HepG2 (cell line): Measurements from ENCODE around the gene RAB43. TPM values are rescaled to one million over a fixed set of nuclear protein-coding genes. Genes with fewer than 3 reads are reported as not detected.
A peak's percentile ranks its signal among the peaks of the same experiment; 100 is the strongest.

ENCODE experiments used
- AFF4 ChIP-seq: sonication (generic); formaldehyde crosslinking; IDR thresholded peaks from 2 replicates; pipeline ENCODE4 v1.4.0; 2020; ENCODE audit warnings: missing genetic modification reagents
- ETV5 ChIP-seq: IDR thresholded peaks from 2 replicates; pipeline ENCODE4 v1.6.1; 2018; ENCODE audit warnings: missing biosample characterization, missing genetic modification reagents, inconsistent platforms, borderline replicate concordance
- ETV6 ChIP-seq: sonication (generic); formaldehyde crosslinking; conservative IDR thresholded peaks from 2 replicates; pipeline ENCODE4 v1.4.0; 2020; ENCODE audit warnings: missing genetic modification reagents
- HMG20A ChIP-seq: IDR thresholded peaks from 2 replicates; pipeline ENCODE4 v1.6.1; 2016; ENCODE audit warnings: borderline replicate concordance
- HMG20B ChIP-seq: conservative IDR thresholded peaks from 2 replicates; pipeline ENCODE4 v1.6.1; 2016; ENCODE audit warnings: missing genetic modification reagents, missing compliant biosample characterization
- KIAA2018 ChIP-seq: sonication (generic); formaldehyde crosslinking; IDR thresholded peaks from 2 replicates; pipeline ENCODE4 v1.5.0; 2020; ENCODE audit warnings: mild to moderate bottlenecking, missing genetic modification reagents, borderline replicate concordance
- MED1 ChIP-seq: sonication (generic); formaldehyde crosslinking; IDR thresholded peaks from 2 replicates; pipeline ENCODE4 v1.4.0; 2020; ENCODE audit warnings: missing genetic modification reagents
- SOX6 ChIP-seq, 2 experiments: fragments of 450-650 bp in 1 of 2; sonication (generic) in 1 of 2; formaldehyde crosslinking in 1 of 2; IDR thresholded peaks; 2 replicates each; pipeline versions ENCODE4 v1.4.0 to v1.6.1; 2017 to 2020; ENCODE audit warnings: antibody characterized with exemption in 1 of 2, mild to moderate bottlenecking in 1 of 2, missing genetic modification reagents in 1 of 2
- TFDP2 ChIP-seq: sonication (generic); formaldehyde crosslinking; IDR thresholded peaks from 2 replicates; pipeline ENCODE4 v1.4.0; 2020; ENCODE audit warnings: missing genetic modification reagents
- ZNF281 ChIP-seq: sonication (generic); formaldehyde crosslinking; IDR thresholded peaks from 2 replicates; pipeline ENCODE4 v1.4.0; 2020; ENCODE audit warnings: missing genetic modification reagents, borderline replicate concordance
- ZNF598 ChIP-seq: sonication (generic); formaldehyde crosslinking; IDR thresholded peaks from 2 replicates; pipeline ENCODE4 v1.5.1; 2020; ENCODE audit warnings: mild to moderate bottlenecking, missing genetic modification reagents, borderline replicate concordance
- ZNF672 ChIP-seq: sonication (generic); formaldehyde crosslinking; IDR thresholded peaks from 2 replicates; pipeline ENCODE4 v1.8.1; 2022; ENCODE audit warnings: missing genetic modification reagents
- ZNF790 ChIP-seq: sonication (generic); formaldehyde crosslinking; IDR thresholded peaks from 2 replicates; pipeline ENCODE4 v1.8.0; 2022; ENCODE audit warnings: missing genetic modification reagents, mild to moderate bottlenecking, borderline replicate concordance
- polyA plus RNA-seq, 8 experiments: library from polyadenylated mRNA; depleted of rRNA in 3 of 8; stranded (reverse) in 7 of 8; unstranded in 1 of 8; fragments of >200 nt; fragmentation: Illumina TruSeq in 4 of 8; extraction: Trizol in 4 of 8; gene quantifications; 2 replicates each; pipeline versions ENCODE4 v1.2.1 to v1.2.3, GENCODE V29; 2011 to 2016; ENCODE audit warnings: low read depth in 4 of 8, missing spikeins in 1 of 8, mixed read lengths in 1 of 8; ENCODE audit not compliant: insufficient read depth in 1 of 8
- total RNA-seq, 5 experiments: library from RNA; depleted of rRNA; stranded (reverse); fragments of >200 nt; fragmentation: Illumina TruSeq; extraction: Trizol; gene quantifications; 2 replicates each; pipeline ENCODE4 v1.2.3, GENCODE V29; 2016; ENCODE audit warnings: low read depth in 1 of 5

RAB43 gene
- total and polyA plus RNA-seq, 2 of the 13 experiments (the other 11 are each of a cell fraction or from before 2014, with no cell fraction given), result 11.8 to 18.4 TPM

- peak; percentile 83; the same call in 1 of the 2 replicates for TF ChIP-seq ZNF281 (CRISPR knock-in tag)
- TF ChIP-seq ZNF790 (CRISPR knock-in tag), result no peak
- TF ChIP-seq ETV6 (CRISPR knock-in tag), result no peak
- TF ChIP-seq ZNF598 (CRISPR knock-in tag), result no peak
- peak; percentile 82 for TF ChIP-seq HMG20B (CRISPR knock-in tag)
- TF ChIP-seq TFDP2 (CRISPR knock-in tag), result 0 out of 2 replicates have a peak, but pooled peaks have one; percentile 11
- no peak for TF ChIP-seq KIAA2018
- no peak for TF ChIP-seq AFF4
- no peak for TF ChIP-seq ZNF672
- TF ChIP-seq HMG20A (CRISPR knock-in tag), result peak; percentile 35; the same call in 1 of the 2 replicates
- no peak for TF ChIP-seq SOX6 (IDR thresholded peaks at IDR 0.05)
- peak; percentile 74 for TF ChIP-seq SOX6 (CRISPR knock-in tag; IDR thresholded peaks at IDR 0.05)
- TF ChIP-seq MED1 (CRISPR knock-in tag), result peak; percentile 31; the same call in 1 of the 2 replicates
- peak; percentile 50; the same call in 1 of the 2 replicates for TF ChIP-seq ETV5 (CRISPR knock-in tag)
Measured at GRCh38 chr3:129116482-129116946, 5.1 kb downstream of the RAB43 start (continued).
